ENCODE measurements around the gene ACSL4.
"Not testable (repeated sequence)": the region's sequence is repeated elsewhere in the genome, so short reads cannot be mapped to it uniquely, and the experiment has no call there.

The ACSL4 gene

GRCh38 chrX:109657364-109657763 is 75.7 kb downstream of the ACSL4 start:
- not testable (repeated sequence) for H3K4me3 ChIP-seq (ENCODE audit: insufficient read depth in 1 of 2, low read depth in 1 of 2, low read length in 2 of 2); H4K8ac ChIP-seq (ENCODE audit: low read length); H3K23ac ChIP-seq (ENCODE audit: low read length in 2 of 2); H3K9ac ChIP-seq (ENCODE audit: low read length); H3K27me3 ChIP-seq (ENCODE audit: control insufficient read depth in 1 of 2, insufficient read depth in 1 of 2, low read length in 2 of 2); H3K14ac ChIP-seq (ENCODE audit: low read length in 2 of 2); H3K79me1 ChIP-seq (replicated peaks; ENCODE audit: low read length, poor library complexity, severe bottlenecking); H2BK120ac ChIP-seq (ENCODE audit: low read depth, low read length); H2BK15ac ChIP-seq (ENCODE audit: low read depth, poor library complexity, severe bottlenecking); H2AK5ac ChIP-seq (ENCODE audit: low read length, severe bottlenecking); H3K4me2 ChIP-seq (ENCODE audit: low read length, poor library complexity, severe bottlenecking); H2BK5ac ChIP-seq (ENCODE audit: low read depth, low read length, poor library complexity, severe bottlenecking); H2BK12ac ChIP-seq (ENCODE audit: low read length in 2 of 2); H2AFZ ChIP-seq (ENCODE audit: low read depth, low read length); H4K91ac ChIP-seq (ENCODE audit: low read length); H3K18ac ChIP-seq (ENCODE audit: low read depth in 1 of 2, low read length in 2 of 2); H3K9me3 ChIP-seq (ENCODE audit: control insufficient read depth, low read length); DNase-seq; H3K4ac ChIP-seq (ENCODE audit: low read depth in 1 of 2, low read length in 2 of 2); H3K27ac ChIP-seq (ENCODE audit: low read length, poor library complexity, severe bottlenecking); H3K4me1 ChIP-seq (ENCODE audit: control insufficient read depth, insufficient read depth, low read depth, low read length)
- H3K36me3 ChIP-seq (ENCODE audit: control insufficient read depth in 1 of 2, insufficient read depth in 2 of 2, low read depth in 1 of 2, low read length in 2 of 2), result peaks cover 0 to 70% of the 10 kb centered on the region in 2 experiments
- no CpG with 5 or more reads among the region's 4 CpGs for WGBS

GRCh38 chrX:109656774-109657173 is 76.3 kb downstream of the ACSL4 start:
- no peak overlapping the region for H3K9ac ChIP-seq (ENCODE audit: low read length)
- H3K14ac ChIP-seq (ENCODE audit: low read length in 2 of 2), result no peak overlapping the region
- no peak overlapping the region for H3K4me3 ChIP-seq (ENCODE audit: insufficient read depth in 1 of 2, low read depth in 1 of 2, low read length in 2 of 2)
- H3K9me3 ChIP-seq (ENCODE audit: control insufficient read depth, low read length), result no peaks in the 10 kb centered on the region
- H2BK120ac ChIP-seq (ENCODE audit: low read depth, low read length), result no peak overlapping the region
- H3K79me1 ChIP-seq (replicated peaks; ENCODE audit: low read length, poor library complexity, severe bottlenecking), result peaks cover 3% of the 10 kb centered on the region
- no peak overlapping the region for H2BK12ac ChIP-seq (ENCODE audit: low read length in 2 of 2)
- H3K27ac ChIP-seq (ENCODE audit: low read length, poor library complexity, severe bottlenecking), result no peak overlapping the region
- no peak overlapping the region for H3K23ac ChIP-seq (ENCODE audit: low read length in 2 of 2)
- no peak overlapping the region for H2BK5ac ChIP-seq (ENCODE audit: low read depth, low read length, poor library complexity, severe bottlenecking)
- no peak overlapping the region for H4K91ac ChIP-seq (ENCODE audit: low read length)
- peaks cover 0 to 64% of the 10 kb centered on the region in 2 experiments for H3K36me3 ChIP-seq (ENCODE audit: control insufficient read depth in 1 of 2, insufficient read depth in 2 of 2, low read depth in 1 of 2, low read length in 2 of 2)
- no peak overlapping the region for H3K4me2 ChIP-seq (ENCODE audit: low read length, poor library complexity, severe bottlenecking)
- H2AK5ac ChIP-seq (ENCODE audit: low read length, severe bottlenecking), result no peak overlapping the region
- no peak overlapping the region for H3K4ac ChIP-seq (ENCODE audit: low read depth in 1 of 2, low read length in 2 of 2)
- no peak overlapping the region for H2AFZ ChIP-seq (ENCODE audit: low read depth, low read length)
- no peak overlapping the region for H4K8ac ChIP-seq (ENCODE audit: low read length)
- 100% methylated on average over 2 of the region's 4 CpGs for WGBS
- no peak overlapping the region for H3K18ac ChIP-seq (ENCODE audit: low read depth in 1 of 2, low read length in 2 of 2)
- H2BK15ac ChIP-seq (ENCODE audit: low read depth, poor library complexity, severe bottlenecking), result no peak overlapping the region
- peaks cover 0 to 5% of the 10 kb centered on the region in 2 experiments for H3K27me3 ChIP-seq (ENCODE audit: control insufficient read depth in 1 of 2, insufficient read depth in 1 of 2, low read length in 2 of 2)
- no peaks in the 10 kb centered on the region for H3K4me1 ChIP-seq (ENCODE audit: control insufficient read depth, insufficient read depth, low read depth, low read length)
- no peak for DNase-seq

GRCh38 chrX:109655502-109656201 is 77.4 kb downstream of the ACSL4 start:
- Histone ChIP-seq H3K27me3 (ENCODE audit: control insufficient read depth in 1 of 2, insufficient read depth in 1 of 2, low read length in 2 of 2) (peaks cover 0 to 5% of the 10 kb centered on the region in 2 experiments), H3K79me1 (replicated peaks; ENCODE audit: low read length, poor library complexity, severe bottlenecking) (peaks cover 3% of the 10 kb centered on the region), H3K4me2 (ENCODE audit: low read length, poor library complexity, severe bottlenecking) (no peak overlapping the region), H3K9me3 (ENCODE audit: control insufficient read depth, low read length) (no peaks in the 10 kb centered on the region), H3K4me3 (ENCODE audit: insufficient read depth in 1 of 2, low read depth in 1 of 2, low read length in 2 of 2) (no peak overlapping the region), H4K91ac (ENCODE audit: low read length) (no peak overlapping the region), H2BK12ac (ENCODE audit: low read length in 2 of 2) (no peak overlapping the region), H3K4ac (ENCODE audit: low read depth in 1 of 2, low read length in 2 of 2) (no peak overlapping the region), H3K36me3 (ENCODE audit: control insufficient read depth in 1 of 2, insufficient read depth in 2 of 2, low read depth in 1 of 2, low read length in 2 of 2) (peaks cover 0 to 61% of the 10 kb centered on the region in 2 experiments), H2BK120ac (ENCODE audit: low read depth, low read length) (no peak overlapping the region), H2AK5ac (ENCODE audit: low read length, severe bottlenecking) (no peak overlapping the region), H3K9ac (ENCODE audit: low read length) (no peak overlapping the region), H4K8ac (ENCODE audit: low read length) (no peak overlapping the region), H3K23ac (ENCODE audit: low read length in 2 of 2) (no peak overlapping the region), H3K4me1 (ENCODE audit: control insufficient read depth, insufficient read depth, low read depth, low read length) (no peaks in the 10 kb centered on the region), H3K27ac (ENCODE audit: low read length, poor library complexity, severe bottlenecking) (no peak overlapping the region), H2AFZ (ENCODE audit: low read depth, low read length) (no peak overlapping the region), H2BK5ac (ENCODE audit: low read depth, low read length, poor library complexity, severe bottlenecking) (no peak overlapping the region), H3K14ac (ENCODE audit: low read length in 2 of 2) (no peak overlapping the region), H3K18ac (ENCODE audit: low read depth in 1 of 2, low read length in 2 of 2) (no peak overlapping the region), H2BK15ac (ENCODE audit: low read depth, poor library complexity, severe bottlenecking) (no peak overlapping the region)
- DNase-seq, result no peak
- 97% methylated on average over 3 of the region's 4 CpGs for WGBS

- WGBS, result 91% methylated on average over 4 of the region's 5 CpGs
- DNase-seq, result no peak
These were observed 78.4 kb downstream of the ACSL4 start for GRCh38 chrX:109654516-109655109.

More at GRCh38 chrX:109654516-109655109, 78.4 kb downstream of the ACSL4 start:
- Histone ChIP-seq H3K23ac (ENCODE audit: low read length in 2 of 2) (no peak overlapping the region), H2BK5ac (ENCODE audit: low read depth, low read length, poor library complexity, severe bottlenecking) (no peak overlapping the region), H4K8ac (ENCODE audit: low read length) (no peak overlapping the region), H3K14ac (ENCODE audit: low read length in 2 of 2) (no peak overlapping the region), H3K4me2 (ENCODE audit: low read length, poor library complexity, severe bottlenecking) (no peak overlapping the region), H3K27ac (ENCODE audit: low read length, poor library complexity, severe bottlenecking) (no peak overlapping the region), H3K4me1 (ENCODE audit: control insufficient read depth, insufficient read depth, low read depth, low read length) (no peaks in the 10 kb centered on the region), H3K4me3 (ENCODE audit: insufficient read depth in 1 of 2, low read depth in 1 of 2, low read length in 2 of 2) (no peak overlapping the region), H3K18ac (ENCODE audit: low read depth in 1 of 2, low read length in 2 of 2) (no peak overlapping the region), H2AFZ (ENCODE audit: low read depth, low read length) (no peak overlapping the region), H2AK5ac (ENCODE audit: low read length, severe bottlenecking) (no peak overlapping the region), H2BK15ac (ENCODE audit: low read depth, poor library complexity, severe bottlenecking) (no peak overlapping the region), H2BK120ac (ENCODE audit: low read depth, low read length) (no peak overlapping the region), H3K79me1 (replicated peaks; ENCODE audit: low read length, poor library complexity, severe bottlenecking) (peaks cover 3% of the 10 kb centered on the region), H2BK12ac (ENCODE audit: low read length in 2 of 2) (no peak overlapping the region), H3K9me3 (ENCODE audit: control insufficient read depth, low read length) (no peaks in the 10 kb centered on the region), H3K27me3 (ENCODE audit: control insufficient read depth in 1 of 2, insufficient read depth in 1 of 2, low read length in 2 of 2) (peaks cover 0 to 5% of the 10 kb centered on the region in 2 experiments), H3K9ac (ENCODE audit: low read length) (no peak overlapping the region), H4K91ac (ENCODE audit: low read length) (no peak overlapping the region), H3K36me3 (ENCODE audit: control insufficient read depth in 1 of 2, insufficient read depth in 2 of 2, low read depth in 1 of 2, low read length in 2 of 2) (peaks cover 0 to 50% of the 10 kb centered on the region in 2 experiments), H3K4ac (ENCODE audit: low read depth in 1 of 2, low read length in 2 of 2) (no peak overlapping the region)
